DMS 273 (cell line): ENCODE measurements around the gene DCDC1.
A peak's percentile ranks its signal among the peaks of the same experiment; 100 is the strongest.
"Not testable (repeated sequence)": the region's sequence is repeated elsewhere in the genome, so short reads cannot be mapped to it uniquely, and the experiment has no call there.

Experiments used
- DNase-seq: peaks from one replicate; lab custom pipeline; 2025; ENCODE audit not compliant: unreplicated experiment; lab: John Stamatoyannopoulos, UW

Gene DCDC1

DNA sequence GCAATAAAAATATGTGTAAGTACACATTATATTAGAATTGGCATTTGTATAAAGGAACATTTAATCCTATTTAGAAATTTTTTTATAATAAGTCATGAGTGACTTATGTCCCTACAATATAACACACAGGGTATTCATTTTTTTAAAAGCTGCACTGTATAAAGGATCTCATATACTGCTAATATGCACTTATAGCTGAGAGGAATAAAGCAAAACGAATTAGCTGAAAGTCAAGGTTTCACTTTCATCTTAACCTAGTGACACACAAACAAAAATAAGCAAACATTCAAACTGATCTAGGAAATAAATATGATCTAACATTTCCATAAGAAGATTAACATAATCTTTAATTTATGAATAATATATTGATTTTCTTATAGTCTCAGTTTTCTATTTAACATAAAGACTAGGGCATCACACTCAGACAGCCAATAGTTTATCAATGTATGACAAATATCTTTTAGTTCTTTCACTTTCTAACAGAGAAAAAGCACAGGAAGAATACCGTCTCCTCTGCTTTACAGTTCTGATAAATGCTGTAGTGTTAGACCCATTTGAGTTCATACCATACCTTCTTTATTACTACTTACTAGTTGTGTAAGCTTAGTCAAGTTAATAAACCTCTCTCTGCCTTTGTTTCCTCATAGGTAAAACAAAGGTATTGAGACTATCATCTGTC lies 42.9 kb downstream of the DCDC1 start:
- DNase-seq = no peak

DNA sequence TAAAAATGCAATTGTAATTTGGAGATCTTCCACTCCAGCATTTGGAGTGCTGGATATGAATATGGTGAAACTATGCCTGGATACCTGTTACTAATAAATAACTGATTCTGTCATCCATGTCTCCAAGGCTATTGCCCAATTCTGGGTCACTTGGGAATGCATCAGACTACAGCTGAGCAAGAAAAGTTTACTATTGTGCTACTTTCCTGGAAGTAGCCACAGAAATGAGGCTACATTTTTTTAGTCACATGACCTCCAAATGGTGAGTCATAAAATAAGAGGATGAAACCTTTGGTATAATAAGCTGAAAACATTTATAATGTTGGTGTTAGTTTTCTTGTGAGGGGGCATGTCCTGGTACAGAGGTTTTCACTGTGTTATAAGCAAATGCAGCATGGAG lies 44.4 kb downstream of the DCDC1 start:
- no peak for DNase-seq

DNA sequence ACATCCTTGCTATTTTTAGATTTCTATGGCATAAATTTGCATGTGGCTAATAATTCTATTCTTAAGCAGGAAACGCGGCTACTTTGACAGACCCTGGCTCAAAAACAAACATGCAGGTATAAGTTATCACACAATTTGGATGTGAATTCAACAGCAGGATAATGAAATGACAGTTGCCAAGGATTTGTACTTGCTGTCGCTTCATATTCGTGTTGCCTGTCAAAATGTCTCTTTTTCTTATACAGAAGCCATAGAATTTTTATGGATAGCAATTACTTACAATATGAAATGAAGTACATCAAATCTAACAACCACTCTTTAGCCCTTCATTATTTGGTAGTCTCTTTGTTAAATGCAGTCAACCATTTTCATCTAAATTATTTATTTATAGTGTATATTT lies 46.4 kb downstream of the DCDC1 start:
- no peak for DNase-seq

- not testable (repeated sequence) for DNase-seq
Observed at GRCh38 chr11:31321494-31321893, 48.0 kb downstream of the DCDC1 start.

DNA sequence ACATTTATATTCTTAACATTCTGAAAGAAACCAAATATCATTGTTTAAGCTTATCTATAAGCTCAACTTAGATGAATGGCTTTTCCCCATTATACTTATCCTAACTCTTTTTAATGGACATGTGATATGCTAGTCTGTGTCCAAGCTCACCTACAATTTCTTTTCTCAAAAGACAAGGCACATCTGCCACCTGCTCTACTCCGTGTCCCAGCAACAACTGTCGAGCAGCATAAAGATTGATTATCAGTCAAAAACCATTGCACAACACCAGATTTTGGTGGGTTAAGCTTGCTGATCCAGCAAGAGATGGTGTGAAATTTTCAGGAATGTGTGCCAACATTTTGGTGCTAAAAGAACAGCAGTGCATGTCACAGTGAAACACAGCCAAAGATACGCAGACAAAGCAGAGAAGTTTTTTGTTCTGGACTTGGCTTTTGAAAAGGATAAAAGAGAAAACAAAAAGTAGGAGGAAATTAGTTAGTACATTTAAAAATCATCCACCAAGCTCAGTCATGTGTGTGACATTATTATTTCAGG lies 65.8 kb downstream of the DCDC1 start:
- peak; percentile 62 for DNase-seq

GRCh38 chr11:31301549-31302510 lies 67.7 kb downstream of the DCDC1 start:
- DNase-seq = peak; percentile 16

- DNase-seq = no peak
Observed at GRCh38 chr11:31295308-31295707, 74.2 kb downstream of the DCDC1 start.

- DNase-seq = not testable (repeated sequence)
Observed at GRCh38 chr11:31273527-31273926, 96.0 kb downstream of the DCDC1 start.

- DNase-seq = no peak
Observed at GRCh38 chr11:31267720-31268119, 101.8 kb downstream of the DCDC1 start.

DNA sequence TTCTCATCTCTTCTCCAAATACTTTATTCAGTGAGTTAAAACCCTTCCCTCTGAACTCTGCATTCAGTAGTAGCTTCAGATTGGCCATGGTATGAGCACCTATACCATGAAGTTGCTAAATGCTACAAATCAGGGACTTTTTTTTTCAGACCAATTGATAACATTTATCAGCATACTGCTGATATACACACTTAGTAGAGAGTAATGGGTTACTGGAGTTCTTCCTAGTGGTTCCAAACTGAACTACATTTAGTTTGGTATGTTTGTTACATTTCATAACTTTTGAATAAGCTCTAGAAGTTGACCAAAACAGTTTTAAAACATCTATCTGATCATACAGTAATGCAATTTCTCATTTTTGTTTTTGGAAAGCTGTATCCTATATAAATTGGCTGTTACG lies 104.7 kb downstream of the DCDC1 start:
- no peak for DNase-seq

GRCh38 chr11:31262761-31263160 lies 106.8 kb downstream of the DCDC1 start:
- DNase-seq = peak; percentile 33

GRCh38 chr11:31259797-31260196 lies 109.7 kb downstream of the DCDC1 start:
- DNase-seq = peak; percentile 84

DNA sequence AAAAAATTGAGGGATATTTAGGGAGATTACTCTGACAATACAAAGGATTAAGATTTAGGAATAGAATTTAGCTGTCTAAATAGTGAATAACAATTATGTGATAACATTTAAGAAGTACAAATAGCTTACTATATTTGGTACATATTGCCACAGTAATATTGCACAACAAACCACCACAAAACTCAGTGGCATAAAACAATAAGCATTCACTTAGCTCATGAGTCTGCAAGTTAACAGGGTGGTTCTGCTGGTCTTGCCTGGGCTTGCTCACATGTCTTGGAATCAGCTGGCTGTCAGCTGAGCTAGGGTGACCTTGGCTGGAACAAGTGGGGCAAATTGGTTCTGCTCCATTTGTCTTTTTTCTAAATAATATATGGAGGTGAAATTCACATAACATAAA lies 115.1 kb downstream of the DCDC1 start:
- peak; percentile 1 for DNase-seq

- DNase-seq = no peak
Observed at GRCh38 chr11:31248768-31249167, 120.8 kb downstream of the DCDC1 start.

- no peak for DNase-seq
Observed at GRCh38 chr11:31247321-31247720, 122.2 kb downstream of the DCDC1 start.

- DNase-seq = peak; percentile 35
Observed at GRCh38 chr11:31246451-31247165, 122.9 kb downstream of the DCDC1 start.

DNA sequence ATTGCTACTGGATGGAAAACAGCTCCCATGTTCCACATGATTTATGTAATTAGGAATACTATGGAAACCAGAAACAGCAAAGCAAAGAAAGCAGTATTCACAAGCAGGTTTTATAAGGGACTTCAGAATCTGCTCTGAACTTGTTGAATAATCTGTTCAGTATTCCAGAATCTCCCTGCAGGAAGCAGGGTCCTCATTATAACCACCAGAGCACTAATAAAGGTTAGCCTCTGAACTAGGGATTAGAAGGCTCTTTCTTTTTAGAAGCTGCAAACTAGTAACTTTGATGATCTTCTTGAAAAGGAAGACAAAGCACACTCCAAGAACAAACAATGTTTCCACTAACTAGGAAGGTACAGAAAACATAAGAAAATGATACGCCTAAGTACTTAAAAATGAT lies 125.8 kb downstream of the DCDC1 start:
- DNase-seq = peak; percentile 11

DNA sequence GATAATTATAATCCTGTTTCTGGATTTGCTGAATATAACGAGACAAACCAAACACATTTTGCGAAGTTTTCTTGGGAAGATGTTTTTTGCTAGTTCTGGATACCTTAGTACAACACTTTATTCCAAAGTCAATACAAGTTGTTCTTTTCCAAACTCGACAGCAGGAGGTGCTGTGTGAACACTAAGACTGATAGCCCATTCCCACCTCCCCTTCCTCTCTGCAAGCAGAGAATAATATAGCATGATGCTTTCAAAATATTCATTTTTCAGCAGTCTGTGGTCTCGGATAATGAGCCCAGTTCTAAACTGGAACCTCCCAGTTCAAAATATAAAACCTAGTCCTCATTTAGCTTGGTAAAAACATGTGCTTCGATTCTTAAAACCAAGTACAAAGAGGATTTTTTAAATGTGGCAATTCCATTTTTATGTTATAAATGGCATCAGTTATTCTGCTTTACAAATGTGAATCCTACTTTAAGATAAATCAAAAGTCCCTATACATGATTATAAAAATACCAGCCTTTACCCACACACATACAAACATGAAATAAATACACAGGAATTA lies 129.1 kb downstream of the DCDC1 start:
- peak; percentile 79 for DNase-seq

GRCh38 chr11:31237819-31238760 lies 131.4 kb downstream of the DCDC1 start:
- DNase-seq = peak; percentile 37

GRCh38 chr11:31236143-31236542 lies 133.4 kb downstream of the DCDC1 start:
- peak; percentile 58 for DNase-seq
